CD4-positive, alpha-beta T cell treated with Interleukin-15 for 4 hours (primary cell): Measurements from ENCODE around the gene CABP1.
"Not testable (repeated sequence)": the region's sequence is repeated elsewhere in the genome, so short reads cannot be mapped to it uniquely, and the experiment has no call there.

ENCODE experiments used
- DNase-seq: peaks from one replicate; pipeline ENCODE4 v3.0.0-alpha.2; 2020; ENCODE audit warnings: low spot score

CABP1 gene

DNA sequence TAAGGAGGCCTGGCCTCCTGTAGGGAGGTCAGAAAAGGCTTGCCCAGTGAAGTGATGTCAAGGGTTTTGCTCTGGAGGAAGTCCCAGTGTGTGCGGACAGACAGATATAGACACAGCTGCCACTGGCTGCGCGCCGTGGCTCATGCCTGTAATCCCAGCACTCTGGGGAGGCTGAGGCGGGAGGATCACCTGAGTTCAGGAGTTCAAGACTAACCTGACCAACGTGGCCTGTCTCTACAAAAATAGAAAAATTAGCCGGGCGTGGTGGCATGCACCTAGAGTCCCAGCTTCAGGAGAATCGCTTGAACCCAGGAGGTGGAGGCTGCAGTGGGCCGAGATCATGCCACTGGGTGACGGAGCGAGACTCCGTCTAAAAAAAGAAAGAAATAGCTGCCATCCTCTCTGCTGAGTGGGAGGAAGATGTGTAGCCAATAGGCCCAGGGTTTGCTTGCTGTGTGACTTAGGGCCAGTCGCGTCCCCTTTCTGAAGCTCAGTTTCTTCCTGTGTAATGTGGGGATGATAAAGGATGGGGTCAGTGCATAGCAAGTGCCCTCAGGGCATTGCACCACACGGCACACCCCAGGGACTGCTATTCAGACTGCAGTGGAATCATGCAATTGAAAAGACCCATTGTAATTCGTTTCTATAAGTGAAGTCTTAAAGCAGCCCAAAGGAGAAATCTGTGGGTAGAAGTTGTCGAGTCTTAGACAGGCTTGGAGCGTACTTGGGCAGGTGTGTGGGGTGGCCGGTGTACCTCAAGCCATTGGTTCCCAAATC lies 27.9 kb downstream of the CABP1 start:
- DNase-seq: no peak

DNA sequence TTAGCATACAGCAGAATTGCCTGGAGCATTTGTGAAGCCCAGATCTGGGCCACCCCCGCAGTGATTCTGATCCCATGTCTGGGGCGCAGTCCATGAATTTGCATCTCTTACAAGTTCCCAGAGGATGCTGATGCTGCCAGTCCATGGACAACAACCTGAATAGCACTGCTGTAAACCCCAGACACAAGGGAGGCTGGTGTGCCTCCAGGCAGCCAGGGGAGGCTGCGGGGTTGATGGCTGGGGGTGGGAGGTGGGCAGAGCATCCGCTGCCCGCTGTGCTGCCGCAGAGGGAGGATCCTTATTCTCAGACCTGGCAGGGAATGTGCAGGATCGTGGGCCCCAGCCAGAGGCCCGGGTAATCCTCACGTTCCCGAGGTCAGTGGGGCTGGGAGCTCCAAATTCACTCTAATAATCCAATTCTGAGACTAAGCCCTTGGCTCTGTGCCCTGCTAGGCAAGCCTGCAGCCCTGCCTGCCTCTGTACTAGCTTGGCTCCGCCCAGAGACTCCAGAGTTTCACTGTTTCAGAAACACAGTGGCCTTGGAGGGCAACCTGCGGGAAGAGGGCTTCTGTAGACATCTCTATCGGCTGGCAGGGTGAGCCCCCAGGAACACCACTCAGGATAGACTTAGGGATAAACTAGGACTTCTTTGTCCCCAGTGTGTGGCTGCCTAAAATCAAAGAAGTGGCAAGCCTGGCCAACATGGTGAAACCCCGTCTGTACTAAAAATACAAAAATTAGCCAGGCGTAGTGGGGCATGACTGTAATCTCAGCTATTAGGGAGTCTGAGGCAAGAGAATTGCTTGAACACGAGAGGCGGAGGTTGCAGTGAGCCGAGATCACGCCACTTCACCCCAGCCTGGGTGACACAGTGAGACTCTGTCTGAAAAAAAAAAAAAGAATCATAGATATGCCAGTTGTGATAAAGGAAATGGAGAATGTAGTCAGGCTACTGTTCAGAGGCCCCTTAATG lies 28.7 kb downstream of the CABP1 start:
- no peak for DNase-seq

DNA sequence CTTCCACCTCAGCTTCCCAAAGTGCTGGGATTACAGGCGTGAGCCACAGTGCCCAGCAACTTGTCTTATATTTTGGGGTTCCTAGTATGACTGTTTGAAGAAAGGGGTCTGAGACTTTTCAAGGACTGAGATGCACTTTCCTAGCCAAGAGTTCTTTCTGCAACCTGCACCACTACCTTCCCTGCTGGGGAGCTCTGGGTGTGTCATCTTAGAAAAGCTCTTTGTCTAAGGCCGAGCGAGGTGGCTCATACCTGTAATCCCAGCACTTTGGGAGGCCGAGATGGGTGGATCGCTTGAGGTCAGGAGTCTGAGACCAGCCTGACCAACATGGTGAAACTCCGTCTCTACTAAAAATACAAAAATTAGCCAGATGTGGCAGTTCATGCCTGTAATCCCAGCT lies 29.8 kb downstream of the CABP1 start:
- DNase-seq: not testable (repeated sequence)

DNA sequence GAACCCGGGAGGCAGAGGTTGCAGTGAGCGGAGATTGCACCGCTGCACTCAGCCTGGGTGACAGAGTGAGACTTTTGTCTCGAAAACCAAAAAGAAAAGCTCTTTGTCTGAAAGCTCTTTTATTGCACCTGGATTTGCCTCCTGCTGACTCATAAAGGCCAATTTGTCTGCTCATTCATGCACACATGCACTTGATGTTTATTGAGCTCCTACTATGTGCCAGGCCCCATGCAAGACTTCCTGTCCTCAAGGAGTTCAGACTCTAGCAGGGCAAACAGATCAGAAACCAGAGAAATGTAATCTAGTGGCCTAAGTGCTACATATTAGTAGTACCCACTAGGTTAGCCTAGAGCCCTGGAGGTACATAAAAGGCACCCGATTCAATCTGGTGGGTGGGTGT lies 30.2 kb downstream of the CABP1 start:
- DNase-seq: no peak

DNA sequence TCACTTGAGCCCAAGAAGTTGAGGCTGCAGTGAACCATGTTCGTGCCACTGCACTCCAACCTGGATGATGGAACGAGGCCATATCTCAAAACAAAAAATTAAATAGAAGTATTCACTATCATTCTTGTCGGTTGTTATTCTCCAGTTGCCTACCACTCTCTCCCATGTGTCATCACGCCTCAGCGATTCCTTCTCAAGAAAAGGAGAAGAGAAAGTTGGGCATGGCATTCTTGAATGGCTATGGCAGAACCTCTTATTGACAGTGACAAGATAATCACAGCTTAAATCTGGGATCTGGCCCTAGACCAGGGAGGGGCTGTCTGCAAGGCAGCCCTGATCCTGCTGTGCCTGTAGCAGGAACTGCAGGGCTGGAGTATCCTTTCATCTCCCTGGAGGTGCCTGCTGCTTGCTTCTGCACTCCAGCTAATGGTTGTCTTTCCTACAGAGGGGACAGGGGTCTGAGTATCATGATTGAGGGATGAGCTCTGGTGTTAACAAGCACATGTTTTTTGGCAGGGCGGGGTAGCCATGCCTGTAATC lies 33.7 kb downstream of the CABP1 start:
- no peak for DNase-seq

DNA sequence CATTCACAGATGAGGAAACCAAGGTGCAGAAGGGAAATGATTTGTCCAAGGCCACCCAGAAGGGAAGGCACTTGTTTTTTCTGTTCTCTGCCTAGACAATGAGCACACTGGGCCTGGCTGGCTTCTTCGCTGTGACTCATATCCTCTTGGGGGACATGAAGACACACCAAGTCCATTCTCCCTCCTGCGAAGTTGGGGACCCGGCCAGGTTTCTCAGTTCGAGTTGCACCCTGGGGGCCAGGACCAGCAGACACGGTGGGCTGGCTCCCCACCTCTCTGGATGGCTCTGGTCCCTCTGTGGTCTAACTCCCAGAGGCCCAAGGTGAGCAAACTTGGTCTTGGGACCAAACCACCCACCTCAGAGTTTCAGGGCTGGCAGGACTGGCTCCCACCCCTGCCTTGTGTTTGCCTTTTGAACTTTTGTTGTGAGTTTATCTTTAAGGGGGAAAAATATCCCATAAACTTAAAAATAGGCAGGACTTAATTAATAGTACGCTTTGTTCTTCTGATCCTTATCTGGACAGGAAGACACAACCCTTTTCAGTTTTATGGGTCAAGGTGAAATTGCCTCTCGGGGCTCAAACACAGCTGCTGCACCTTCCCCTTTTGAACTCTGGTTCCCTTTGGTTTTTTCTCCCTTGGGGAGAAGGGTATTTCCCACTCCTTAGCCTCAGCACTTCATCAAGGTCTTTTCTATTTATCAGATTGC lies 37.5 kb downstream of the CABP1 start:
- DNase-seq: no peak

DNA sequence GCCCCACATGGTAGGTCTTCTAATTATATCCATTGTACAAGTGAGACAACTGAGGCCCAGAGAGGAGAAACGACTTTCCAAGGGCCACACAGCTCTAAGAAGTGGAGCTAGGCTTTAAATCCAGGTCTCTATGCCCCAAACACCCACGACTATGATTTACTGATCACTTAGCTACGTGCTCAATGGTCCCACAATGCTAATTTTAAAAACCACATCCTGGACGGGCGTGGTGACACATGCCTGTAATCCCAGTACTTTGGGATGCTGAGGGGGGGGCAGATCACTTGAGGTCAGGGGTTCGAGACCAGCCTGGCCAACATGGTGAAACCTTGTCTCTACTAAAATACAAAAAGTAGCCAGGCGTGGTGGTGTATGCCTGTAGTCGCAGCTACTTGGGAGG lies 38.1 kb downstream of the CABP1 start:
- DNase-seq: no peak

DNA sequence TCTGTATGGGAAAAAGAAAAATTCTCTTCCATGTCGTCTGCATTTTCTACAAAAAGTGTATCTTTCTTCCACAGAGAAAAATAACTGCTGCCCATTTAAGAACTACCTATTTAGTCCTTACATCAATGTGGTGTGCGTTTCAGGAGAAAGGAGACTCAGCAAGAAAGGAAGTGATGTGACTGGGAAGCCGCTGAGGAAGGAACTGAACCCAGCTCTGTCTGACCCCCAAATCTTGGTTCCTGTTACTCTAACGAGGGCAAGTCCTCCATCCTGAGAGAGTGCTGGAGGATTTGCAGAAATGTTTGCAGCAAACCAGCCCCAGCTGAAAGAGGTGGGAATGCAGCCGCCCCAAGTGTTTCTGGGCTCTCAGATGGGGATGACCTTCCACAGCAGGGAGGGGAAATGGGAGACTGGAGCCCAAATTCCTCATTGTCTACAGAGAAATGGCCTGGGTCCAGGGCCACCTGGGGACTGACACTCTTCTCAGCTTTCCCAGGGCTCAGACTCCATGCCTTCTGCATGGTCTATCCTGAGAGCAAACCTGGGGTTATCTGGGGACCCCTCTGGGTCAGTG lies 39.8 kb downstream of the CABP1 start:
- no peak for DNase-seq

DNA sequence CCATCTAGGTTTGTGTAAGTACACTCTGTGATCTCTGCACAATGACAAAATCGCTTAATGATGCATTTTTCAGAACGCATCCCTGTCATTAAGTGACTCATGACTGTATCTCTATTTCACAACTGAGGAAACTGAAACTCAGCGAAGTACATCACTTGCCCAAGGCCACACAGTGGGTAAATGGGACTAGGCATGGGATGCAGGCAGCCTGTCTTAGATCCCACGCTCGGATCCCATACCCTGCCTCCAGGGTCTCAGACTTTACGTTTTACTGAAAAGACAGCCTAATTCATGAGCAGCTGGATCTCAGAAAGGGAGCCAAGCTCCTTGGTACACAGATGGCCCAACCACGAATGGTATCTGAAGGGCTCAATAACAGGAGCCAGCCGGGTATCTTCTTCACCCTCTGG lies 44.1 kb downstream of the CABP1 start:
- no peak for DNase-seq

DNA sequence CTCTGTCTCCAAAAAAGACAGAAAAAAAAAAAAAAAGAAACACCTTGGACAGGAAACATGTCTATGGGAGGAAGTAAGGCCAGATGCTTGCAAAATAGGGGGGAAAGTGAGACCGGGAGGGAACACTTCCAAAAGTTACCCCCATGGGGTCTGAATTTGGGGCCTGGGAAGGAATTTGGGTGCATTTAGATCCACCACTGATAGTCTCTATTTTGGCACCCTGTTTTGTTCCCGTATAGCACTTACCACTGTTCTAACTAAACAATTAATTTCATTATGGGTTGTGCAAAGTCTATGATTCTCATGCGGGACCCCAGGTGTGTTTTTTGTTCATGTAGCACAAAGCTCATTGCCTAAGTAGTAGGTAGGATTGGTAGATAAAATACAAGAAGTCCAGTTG lies 45.1 kb downstream of the CABP1 start:
- DNase-seq: no peak

DNA sequence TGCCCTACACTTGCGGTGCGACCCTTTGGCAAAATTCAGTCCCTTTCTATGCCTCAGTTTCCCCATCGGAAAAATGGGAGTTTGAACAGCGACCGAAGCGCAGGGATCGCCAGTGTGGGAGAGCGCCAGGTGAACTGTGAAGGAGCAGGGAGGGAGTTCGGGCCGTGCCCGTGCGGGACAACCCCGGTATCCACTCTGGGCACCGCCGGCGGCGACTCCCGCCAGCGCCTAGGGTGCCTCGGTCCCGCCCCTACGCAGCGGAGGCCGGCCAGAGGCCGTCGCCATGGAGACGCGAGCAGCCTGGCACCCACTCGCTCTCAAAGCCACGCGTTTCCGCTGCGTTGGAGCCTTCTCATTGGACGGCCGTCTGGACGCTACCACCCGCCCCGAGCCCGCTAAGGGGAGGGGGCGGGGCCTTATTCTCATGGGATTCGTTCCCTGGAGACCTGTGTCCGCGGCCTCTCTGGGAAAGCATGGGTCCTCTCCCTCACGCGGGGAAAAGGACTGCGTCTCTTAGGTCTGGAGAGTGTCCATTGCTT lies 45.8 kb downstream of the CABP1 start:
- peak; percentile 97 for DNase-seq

DNA sequence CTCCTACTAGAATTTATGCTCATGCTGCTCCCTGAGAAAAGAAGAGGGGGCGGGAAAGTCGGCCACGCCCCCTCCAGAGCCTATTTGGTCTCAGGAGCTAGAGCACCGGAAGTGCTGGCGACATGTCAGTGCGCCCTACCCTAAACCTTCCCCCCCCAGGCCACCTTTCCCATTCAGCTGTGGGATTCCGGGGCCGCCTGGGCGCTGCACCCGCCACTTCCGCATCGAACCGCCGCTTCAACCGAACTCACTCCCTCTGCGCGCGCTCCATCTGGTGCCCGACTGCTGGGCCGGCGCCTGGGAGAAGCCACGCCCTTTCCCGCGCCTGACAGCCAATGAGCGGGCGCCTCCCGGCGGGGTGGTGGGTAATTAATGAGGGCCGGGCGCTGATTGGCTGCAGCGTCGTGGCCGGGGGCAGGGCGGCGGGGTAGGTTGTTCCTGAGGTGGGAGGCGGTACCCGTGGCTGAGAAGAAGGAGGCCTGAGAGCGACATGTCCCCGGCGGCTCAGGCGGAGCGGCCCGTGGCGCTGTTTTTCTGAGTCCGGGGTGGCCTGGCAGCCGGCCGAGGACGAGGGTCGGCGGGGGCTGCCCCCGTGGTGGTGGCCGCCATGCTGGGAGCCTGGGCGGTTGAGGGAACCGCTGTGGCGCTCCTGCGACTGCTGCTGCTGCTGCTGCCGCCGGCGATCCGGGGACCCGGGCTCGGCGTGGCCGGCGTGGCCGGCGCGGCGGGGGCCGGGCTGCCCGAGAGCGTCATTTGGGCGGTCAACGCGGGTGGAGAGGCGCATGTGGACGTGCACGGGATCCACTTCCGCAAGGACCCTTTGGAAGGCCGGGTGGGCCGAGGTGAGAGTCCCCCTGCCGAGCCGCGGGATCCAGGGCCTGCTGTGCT lies 46.5 kb downstream of the CABP1 start, which contains the start of gene MLEC:
Gene MLEC, plus strand, starts transcription at position 460 of the 888 bp plus-strand sequence. Its CDS starts 148 bp downstream, at position 608.
- DNase-seq: peak; percentile 99

DNA sequence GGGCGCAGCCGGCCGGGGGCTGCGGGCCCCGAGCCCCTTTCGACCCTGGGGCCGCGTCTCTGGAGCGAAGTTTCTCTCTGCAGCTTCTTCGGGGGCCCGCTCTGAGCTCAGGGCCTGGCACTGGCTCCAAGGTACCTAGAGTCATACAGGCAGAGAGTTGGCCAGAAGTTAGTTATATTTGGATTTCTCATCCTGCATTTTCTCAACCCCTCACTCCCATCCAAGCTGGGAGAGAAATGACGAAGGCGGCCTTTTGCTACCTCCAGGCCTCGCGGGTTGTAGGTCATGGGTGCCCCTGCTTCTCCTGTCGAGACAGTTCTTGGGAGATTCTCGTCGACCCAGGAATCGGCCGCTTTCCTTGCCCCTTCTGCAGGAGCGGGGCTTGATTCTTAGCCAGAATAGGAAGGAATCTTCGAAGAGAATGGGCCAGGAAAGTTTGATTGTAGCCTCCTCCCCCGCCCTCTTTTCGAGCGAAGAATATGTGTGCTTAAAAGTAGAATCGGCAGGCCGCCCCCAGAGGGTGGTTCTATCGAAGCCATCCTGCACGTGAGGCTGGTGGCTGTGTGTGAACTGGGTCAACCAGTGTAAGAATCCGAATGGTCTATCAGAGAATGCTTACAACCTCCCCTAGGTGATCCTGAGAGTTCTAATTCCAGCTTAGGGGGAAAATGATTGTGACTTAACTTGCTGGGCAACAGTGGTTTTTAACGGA lies 47.3 kb downstream of the CABP1 start:
- peak; percentile 16 for DNase-seq

DNA sequence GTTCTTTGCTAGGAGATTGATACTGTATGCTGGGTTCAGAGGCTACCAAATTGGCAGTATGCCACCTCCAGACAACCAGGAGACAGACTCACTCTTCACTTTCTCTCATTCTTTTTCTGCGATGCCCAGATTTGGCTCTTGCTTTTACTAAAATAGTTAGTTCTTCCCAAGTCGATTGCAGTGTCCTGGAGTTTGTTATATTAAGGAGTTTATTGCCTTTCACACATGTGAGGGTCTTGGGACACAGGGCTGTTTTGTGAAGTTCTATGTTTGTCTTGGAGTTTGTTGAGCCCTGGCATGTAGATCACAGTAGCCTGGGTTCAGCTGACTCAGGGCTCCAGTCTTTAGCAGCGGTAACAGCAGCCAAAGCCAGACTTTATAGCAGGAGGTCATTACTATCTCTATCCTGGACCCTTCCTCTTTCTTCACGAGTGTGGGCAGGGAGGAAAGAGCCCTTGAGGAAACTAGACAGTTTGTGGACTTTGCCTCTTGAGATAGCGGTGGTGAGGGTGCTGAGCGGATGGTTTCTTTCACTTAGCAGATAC lies 48.2 kb downstream of the CABP1 start:
- no peak for DNase-seq

DNA sequence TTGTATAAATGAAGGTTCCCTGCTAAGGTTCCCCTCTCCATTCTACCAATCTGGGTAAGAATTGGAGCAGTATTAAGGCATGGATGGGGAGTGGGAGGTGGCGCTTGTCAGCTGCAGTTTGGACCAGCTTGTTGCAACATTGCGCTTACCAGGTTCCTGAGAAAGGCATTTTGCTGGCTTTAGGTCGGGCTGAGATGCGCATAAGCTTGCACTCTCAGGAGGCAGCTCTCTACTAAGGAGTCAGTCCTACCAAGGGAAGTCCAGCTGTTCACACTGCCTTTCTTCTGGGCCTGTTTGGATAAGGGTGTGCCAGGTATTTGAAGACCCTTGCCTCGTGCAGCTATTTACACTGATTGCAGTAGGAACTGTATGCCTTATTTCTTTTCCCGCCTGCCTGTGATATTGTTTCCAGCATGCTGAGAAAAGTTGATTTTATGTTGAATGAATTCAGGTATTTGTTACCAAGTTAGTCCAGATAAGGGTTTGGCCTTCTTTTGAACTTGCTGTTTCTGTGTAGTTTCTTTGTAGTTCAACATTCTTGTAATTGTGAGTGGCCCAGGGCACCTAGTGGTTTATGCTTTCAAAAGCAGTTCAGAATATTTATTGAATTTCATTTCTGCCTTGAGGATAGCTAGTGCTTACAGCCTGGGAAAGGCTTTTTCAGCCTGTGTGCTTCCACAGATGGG lies 49.1 kb downstream of the CABP1 start:
- no peak for DNase-seq

DNA sequence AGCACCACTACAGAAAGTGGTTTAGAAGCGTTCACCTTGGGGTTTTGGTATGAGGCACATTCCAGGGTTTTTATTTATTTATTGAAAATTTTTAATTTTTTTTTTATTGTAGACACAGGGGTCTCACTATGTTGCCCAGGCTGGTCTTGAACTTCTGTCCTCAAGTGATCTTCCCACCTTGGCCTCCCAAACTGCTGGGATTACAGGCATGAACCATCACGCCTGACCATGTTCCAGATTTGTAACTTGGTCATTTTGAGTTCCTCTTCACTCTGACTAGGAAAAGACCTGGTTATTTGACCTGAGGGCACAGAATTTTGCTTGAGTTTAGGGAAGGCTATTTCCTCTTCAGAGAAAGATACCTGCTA lies 49.6 kb downstream of the CABP1 start:
- DNase-seq: no peak

DNA sequence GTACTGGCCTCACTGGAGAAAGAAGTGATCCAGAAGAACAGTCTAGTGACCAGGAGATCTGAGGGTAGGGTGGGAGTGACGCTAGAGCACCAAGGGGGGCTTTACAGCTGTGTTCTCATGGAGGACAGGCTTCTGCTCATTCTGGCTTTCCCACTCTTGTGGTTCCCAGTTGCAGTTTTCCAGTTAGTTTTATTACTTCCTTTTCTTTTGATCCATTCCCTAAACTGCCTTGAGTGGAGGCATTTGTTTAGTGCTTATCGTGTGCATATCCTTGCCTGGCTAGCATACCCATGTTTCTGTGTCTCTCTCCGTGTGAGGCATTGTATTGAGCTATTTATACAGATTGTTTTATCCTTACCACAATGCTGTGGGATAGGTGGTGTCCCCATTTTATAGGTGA lies 50.6 kb downstream of the CABP1 start:
- no peak for DNase-seq

DNA sequence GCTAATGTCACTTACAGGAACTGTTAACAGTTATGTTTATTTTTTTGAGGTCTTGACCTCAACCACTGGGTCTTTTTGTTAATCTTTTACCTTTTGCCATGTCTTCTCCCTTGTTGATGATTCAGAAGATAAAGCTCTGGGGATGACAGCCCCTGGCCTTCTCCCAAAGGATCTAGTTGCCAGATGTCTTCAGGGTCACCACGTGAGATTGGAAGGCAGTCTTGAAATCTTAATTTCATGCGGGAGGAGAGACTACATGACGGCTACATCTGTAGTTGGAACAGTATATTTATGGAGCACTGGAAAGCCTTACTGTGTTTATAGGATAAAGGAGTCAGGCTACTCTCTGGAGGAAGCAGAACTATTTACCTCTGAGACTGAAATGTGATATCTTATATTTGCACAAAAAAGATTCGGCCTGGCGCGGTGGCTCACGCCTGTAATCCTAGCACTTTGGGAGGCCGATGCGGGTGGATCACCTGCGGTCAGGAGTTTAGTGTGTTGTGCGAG lies 52.2 kb downstream of the CABP1 start:
- DNase-seq: no peak

DNA sequence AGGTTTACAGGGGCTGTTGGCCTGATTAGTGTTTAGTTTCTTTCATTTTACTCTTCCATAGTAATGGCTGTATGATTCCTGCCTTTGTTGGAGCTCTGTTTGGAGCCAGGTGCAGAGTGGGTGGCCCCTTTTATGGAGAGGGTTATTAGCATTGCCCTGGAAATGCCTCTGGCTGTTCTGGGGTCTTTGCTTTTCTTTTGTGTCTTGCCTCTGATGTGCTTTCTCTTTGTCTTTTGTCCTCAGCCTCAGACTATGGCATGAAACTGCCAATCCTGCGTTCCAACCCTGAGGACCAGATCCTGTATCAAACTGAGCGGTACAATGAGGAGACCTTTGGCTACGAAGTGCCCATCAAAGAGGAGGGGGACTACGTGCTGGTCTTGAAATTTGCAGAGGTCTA lies 53.4 kb downstream of the CABP1 start:
- no peak for DNase-seq
